GM12892 (cell line): ENCODE results near the gene DOCK4.

Source experiments
- POLR2A ChIP-seq: IDR thresholded peaks from 2 replicates; pipeline ENCODE4 v1.6.1; 2011; ENCODE audit warnings: low read depth, low read length, control low read depth
- POLR2AphosphoS5 ChIP-seq: IDR thresholded peaks from 2 replicates; pipeline ENCODE4 v1.6.1; 2011; ENCODE audit warnings: low read depth, low read length, control low read depth

DNA sequence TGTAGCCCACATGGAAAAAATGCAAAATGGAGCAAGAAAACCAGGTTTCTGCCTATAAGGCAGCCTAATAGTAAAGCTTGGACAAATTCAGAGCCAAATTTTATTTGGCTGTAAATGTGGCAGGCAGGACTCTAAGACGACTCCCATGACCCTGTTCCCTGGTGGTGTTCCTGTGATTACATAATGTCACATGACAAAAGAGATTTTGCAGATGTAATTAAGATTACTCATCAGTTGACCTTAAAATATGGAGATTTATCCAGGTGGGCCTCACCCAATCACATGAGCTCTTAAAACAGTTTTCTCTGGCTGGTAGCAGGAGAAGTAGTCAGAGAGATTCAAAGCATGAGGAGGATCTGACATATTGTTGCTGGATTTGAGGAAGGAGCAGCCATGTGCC, 340.8 kb downstream of the DOCK4 start:
- TF ChIP-seq POLR2AphosphoS5 (no peak), POLR2A (no peak)
